GM19193 (cell line): ENCODE measurements around the gene GPR15LG.

Experiments
- POLR2A ChIP-seq: IDR thresholded peaks from 4 replicates; pipeline ENCODE4 v1.6.1; 2011; ENCODE audit not compliant: insufficient read depth, insufficient read length; ENCODE audit errors: extremely low read depth

The GPR15LG gene

GRCh38 chr10:84200537-84201243 is 27.1 kb downstream of the GPR15LG start:
- no peak for TF ChIP-seq POLR2A

DNA sequence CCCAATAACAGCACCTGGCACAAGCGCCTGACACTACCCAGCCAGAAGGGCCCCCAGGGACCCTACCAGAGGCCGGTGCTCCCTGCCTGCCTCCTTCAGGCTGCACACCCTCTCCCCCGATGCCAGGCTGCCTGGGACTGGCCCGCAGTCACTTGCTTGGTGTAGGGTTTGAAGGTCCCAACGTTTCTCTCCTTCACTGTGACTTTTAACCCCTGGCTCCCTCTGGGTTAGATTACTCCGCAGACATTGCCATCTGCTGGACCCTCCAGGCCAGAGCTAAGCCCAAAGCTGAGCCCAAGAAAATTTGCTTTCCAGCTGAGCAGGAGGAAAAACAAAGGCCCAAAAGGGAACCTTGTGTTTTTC is 27.6 kb downstream of the GPR15LG start:
- TF ChIP-seq POLR2A: no peak

DNA sequence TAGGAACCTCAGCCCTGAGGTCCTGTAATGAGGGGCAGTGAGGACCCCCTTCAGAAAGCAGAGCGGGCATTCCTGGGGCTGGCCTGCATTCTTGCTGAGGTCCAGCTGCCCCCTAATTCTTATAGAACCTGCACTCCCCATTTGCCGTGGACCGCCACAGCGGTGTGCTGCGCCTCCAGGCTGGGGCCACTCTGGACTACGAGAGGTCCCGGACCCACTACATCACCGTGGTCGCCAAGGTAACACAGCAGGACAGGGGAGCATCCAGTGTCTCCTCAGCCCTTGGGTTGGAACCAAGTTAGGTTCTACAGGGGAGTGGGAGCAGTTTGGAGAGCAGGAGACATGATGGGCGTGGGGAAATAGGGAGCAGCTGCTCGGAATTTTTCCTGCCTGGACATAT is 28.1 kb downstream of the GPR15LG start:
- TF ChIP-seq POLR2A: no peak

- TF ChIP-seq POLR2A: no peak
Observed at GRCh38 chr10:84202349-84202748, 28.7 kb downstream of the GPR15LG start.

- TF ChIP-seq POLR2A: no peak
Observed at GRCh38 chr10:84204122-84204521, 30.5 kb downstream of the GPR15LG start.

DNA sequence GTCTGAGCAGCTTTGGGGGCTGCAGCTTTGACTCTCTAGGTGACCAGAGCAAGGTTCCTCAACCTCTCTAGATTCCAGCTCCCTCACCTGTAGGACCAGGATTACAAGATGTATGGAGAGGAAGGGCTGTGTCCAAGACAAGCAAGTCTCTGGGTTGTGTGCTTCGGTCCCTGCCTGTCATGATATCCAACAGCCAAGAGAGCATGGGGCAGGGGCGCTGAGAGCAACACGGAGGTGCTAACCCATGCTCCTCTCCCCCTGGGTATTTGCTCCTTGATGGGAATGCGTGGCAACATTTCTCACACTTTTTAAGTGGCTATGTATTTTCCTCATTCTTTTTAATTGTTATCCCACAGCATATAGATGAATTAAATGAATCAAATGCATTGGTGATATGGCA is 31.0 kb downstream of the GPR15LG start:
- no peak for TF ChIP-seq POLR2A

- no peak for TF ChIP-seq POLR2A
Observed at GRCh38 chr10:84205049-84205852, 31.6 kb downstream of the GPR15LG start.

DNA sequence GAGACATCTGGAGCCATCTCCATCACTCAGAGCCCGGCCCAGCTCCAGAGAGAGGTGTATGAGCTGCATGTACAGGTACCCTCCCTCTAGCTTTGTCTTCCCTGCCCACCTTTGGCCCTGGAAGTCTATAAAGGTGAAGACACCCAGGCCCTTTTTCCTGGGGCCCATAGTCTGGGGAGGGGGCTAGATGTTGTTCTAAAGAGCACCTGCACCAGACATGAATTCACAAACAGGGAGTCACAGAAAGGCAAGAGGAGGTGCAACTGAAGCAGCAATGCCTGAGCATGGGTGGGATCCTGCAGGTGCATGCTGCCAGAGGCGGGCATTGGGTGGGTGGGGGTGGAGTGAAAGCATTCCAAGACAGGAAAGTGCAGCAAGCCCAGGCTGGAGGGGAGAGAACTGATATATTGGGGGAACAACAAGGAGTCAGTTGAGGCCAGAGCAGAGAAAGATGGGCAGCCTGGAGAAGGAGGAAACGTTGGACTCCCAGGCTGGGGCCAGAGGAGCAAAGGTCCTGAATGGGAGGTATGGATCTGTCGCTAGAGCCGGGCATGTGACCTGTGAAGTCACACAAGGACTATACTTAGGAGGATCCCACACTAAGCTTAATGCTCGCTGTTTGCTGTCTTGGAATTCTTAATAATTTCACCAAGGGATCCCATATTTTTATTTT is 32.4 kb downstream of the GPR15LG start:
- no peak for TF ChIP-seq POLR2A

- TF ChIP-seq POLR2A: no peak
Observed at GRCh38 chr10:84208023-84208422, 34.4 kb downstream of the GPR15LG start.

DNA sequence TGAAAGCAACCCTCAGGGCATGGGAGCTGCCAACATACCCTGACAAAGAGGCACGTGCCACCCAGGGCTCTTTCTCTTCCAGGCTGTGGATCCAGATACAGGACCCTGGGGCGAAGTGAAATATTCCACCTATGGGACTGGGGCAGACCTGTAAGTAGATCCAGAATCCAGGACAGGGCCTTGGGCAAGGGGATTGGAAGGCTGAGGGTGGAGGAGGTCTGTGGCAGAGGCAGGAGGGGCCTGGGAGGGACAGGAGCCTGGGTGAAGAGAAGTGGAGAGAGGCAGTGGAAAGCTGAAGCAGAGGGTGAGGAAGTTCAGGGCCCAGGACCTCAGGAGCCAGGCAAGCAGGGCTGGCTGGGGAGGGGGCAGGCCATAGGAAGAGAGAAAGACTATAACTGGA is 38.0 kb downstream of the GPR15LG start:
- no peak for TF ChIP-seq POLR2A

DNA sequence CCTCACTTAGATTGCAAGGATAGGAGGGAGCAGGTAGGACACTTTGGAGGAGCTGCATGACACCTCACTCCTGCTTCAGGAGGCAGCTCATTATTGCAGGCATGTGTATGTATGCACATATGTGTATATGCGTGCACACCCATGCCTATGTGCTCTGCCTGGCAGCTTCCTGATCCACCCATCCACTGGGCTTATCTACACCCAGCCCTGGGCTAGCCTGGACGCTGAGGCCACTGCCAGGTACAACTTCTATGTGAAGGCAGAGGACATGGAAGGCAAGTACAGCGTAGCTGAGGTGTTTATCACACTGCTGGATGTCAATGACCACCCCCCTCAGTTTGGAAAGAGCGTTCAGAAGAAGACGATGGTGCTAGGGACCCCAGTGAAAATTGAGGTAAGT is 38.4 kb downstream of the GPR15LG start:
- TF ChIP-seq POLR2A: no peak

GRCh38 chr10:84213076-84213475 is 39.5 kb downstream of the GPR15LG start:
- no peak for TF ChIP-seq POLR2A

DNA sequence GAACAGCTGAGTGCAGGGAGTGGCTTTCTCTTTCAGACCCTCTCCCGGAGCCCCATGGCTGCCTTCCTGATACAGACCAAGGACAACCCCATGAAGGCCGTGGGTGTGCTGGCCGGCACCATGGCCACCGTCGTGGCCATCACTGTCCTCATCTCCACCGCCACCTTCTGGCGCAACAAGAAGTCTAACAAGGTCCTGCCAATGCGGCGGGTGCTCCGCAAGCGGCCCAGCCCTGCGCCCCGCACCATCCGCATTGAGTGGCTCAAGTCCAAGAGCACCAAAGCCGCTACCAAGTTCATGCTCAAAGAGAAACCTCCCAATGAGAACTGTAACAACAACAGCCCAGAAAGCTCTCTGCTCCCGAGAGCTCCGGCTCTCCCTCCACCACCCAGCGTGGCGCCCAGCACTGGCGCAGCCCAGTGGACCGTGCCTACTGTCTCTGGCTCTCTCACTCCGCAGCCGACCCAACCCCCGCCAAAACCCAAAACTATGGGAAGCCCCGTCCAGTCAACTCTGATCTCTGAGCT is 40.5 kb downstream of the GPR15LG start:
- no peak for TF ChIP-seq POLR2A

DNA sequence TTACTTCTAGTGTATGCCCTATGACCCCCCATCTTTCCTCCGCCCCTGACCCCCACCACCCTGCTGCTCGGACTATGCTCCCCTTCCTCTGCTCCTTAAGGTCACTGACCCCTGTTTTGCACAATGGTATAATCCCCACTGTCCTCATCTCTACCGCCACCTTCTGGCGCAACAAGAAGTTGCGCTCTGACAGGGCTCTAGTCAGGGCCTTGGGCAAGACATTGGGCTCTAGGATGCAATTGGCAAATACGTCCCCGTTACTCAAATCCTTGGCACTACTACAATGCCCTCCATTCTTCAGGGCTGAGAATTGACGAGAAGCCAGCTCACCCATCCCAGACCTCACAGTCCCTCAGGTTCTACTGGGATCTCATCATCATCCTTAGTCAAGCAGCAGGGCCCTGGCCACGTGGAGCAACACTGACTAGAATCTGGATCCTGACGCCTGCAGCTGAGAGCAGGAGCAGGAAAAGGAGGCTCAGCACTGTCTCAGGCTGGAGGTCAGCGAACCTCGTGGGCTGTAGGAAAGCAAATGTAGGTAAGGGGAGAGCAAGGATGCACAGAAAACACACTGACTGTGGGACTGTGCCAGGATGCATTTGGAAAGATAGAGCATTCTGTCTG is 41.1 kb downstream of the GPR15LG start:
- no peak for TF ChIP-seq POLR2A

GRCh38 chr10:84216834-84217233 is 43.2 kb downstream of the GPR15LG start:
- no peak for TF ChIP-seq POLR2A
